ENCODE measurements around the gene MYL1. TPM values are rescaled to one million over a fixed set of nuclear protein-coding genes. Genes with fewer than 3 reads are reported as not detected.

The MYL1 gene
- total RNA-seq, 1 experiment from 2014 or later: not detected

GRCh38 chr2:210324906-210325305, 9.9 kb upstream of the MYL1 start:
- intact Hi-C loops (cut with micrococcal nuclease; ENCODE audit: unreplicated experiment): no loop called here
- Histone ChIP-seq H3K27ac (no peak overlapping the region), H3K27me3 (ENCODE audit: insufficient read depth, low read depth) (no peaks in the 10 kb centered on the region), H3K4me2 (no peak overlapping the region), H3K4me1 (replicated peaks; ENCODE audit: insufficient read depth) (no peaks in the 10 kb centered on the region), H3K4me3 (no peak overlapping the region), H4K20me1 (ENCODE audit: insufficient read depth) (no peaks in the 10 kb centered on the region), H3F3A (ENCODE audit: insufficient read depth, low read depth) (no peaks in the 10 kb centered on the region), H3K36me3 (ENCODE audit: low read depth) (no peaks in the 10 kb centered on the region), H3K9me2 (ENCODE audit: insufficient read depth) (no peaks in the 10 kb centered on the region), H2AFZ (no peak overlapping the region), H3K9me3 (ENCODE audit: insufficient read depth, low read depth) (no peaks in the 10 kb centered on the region), H3K79me2 (ENCODE audit: low read depth) (no peaks in the 10 kb centered on the region)
- CTCF ChIA-PET: no interaction called here
- POLR2A ChIA-PET (ENCODE audit: unreplicated experiment): no interaction called here
- no TSS peak for BruUV-seq (replicated peaks)
- no peak for DNase-seq
- TF ChIP-seq EZH2 (IDR thresholded peaks at IDR 0.05; ENCODE audit: low read depth): no peak
- TF ChIP-seq CTCF (conservative IDR thresholded peaks at IDR 0.05): no peak

- Histone ChIP-seq H3K4me3 (no peak overlapping the region), H3K36me3 (ENCODE audit: low read depth) (no peaks in the 10 kb centered on the region), H3K4me1 (replicated peaks; ENCODE audit: insufficient read depth) (no peaks in the 10 kb centered on the region), H3K9me2 (ENCODE audit: insufficient read depth) (no peaks in the 10 kb centered on the region), H3F3A (ENCODE audit: insufficient read depth, low read depth) (no peaks in the 10 kb centered on the region), H3K79me2 (ENCODE audit: low read depth) (no peaks in the 10 kb centered on the region), H3K27ac (no peak overlapping the region), H3K9me3 (ENCODE audit: insufficient read depth, low read depth) (no peaks in the 10 kb centered on the region), H4K20me1 (ENCODE audit: insufficient read depth) (no peaks in the 10 kb centered on the region), H3K27me3 (ENCODE audit: insufficient read depth, low read depth) (no peaks in the 10 kb centered on the region), H3K4me2 (no peak overlapping the region), H2AFZ (no peak overlapping the region)
- intact Hi-C loops (cut with micrococcal nuclease; ENCODE audit: unreplicated experiment): no loop called here
- no TSS peak for BruUV-seq (replicated peaks)
- no peak for DNase-seq
- ChIA-PET CTCF (no interaction called here), POLR2A (ENCODE audit: unreplicated experiment) (no interaction called here)
- TF ChIP-seq EZH2 (IDR thresholded peaks at IDR 0.05; ENCODE audit: low read depth) (no peak), CTCF (conservative IDR thresholded peaks at IDR 0.05) (no peak)
Observed at GRCh38 chr2:210324458-210324857, 9.5 kb upstream of the MYL1 start.

- no peak for TF ChIP-seq CTCF (conservative IDR thresholded peaks at IDR 0.05)
- no peak for TF ChIP-seq EZH2 (IDR thresholded peaks at IDR 0.05; ENCODE audit: low read depth)
- BruUV-seq (replicated peaks): no TSS peak
- H4K20me1 ChIP-seq (ENCODE audit: insufficient read depth): no peaks in the 10 kb centered on the region
- no peaks in the 10 kb centered on the region for H3K27me3 ChIP-seq (ENCODE audit: insufficient read depth, low read depth)
- no peaks in the 10 kb centered on the region for H3K9me3 ChIP-seq (ENCODE audit: insufficient read depth, low read depth)
- intact Hi-C loops (cut with micrococcal nuclease; ENCODE audit: unreplicated experiment): no loop called here
- H3K27ac ChIP-seq: no peak overlapping the region
- H3K4me3 ChIP-seq: no peak overlapping the region
- DNase-seq: no peak
- H3K4me2 ChIP-seq: no peak overlapping the region
- H3K36me3 ChIP-seq (ENCODE audit: low read depth): no peaks in the 10 kb centered on the region
- ChIA-PET POLR2A (ENCODE audit: unreplicated experiment) (no interaction called here), CTCF (no interaction called here)
- H3K4me1 ChIP-seq (replicated peaks; ENCODE audit: insufficient read depth): no peaks in the 10 kb centered on the region
- H3F3A ChIP-seq (ENCODE audit: insufficient read depth, low read depth): no peaks in the 10 kb centered on the region
- no peaks in the 10 kb centered on the region for H3K9me2 ChIP-seq (ENCODE audit: insufficient read depth)
- no peak overlapping the region for H2AFZ ChIP-seq
- no peaks in the 10 kb centered on the region for H3K79me2 ChIP-seq (ENCODE audit: low read depth)
Observed at GRCh38 chr2:210323003-210323402, 8.0 kb upstream of the MYL1 start.
